Gastrocnemius medialis (tissue), 4 donors: ENCODE measurements around the gene ZNF892. TPM values are rescaled to one million over a fixed set of nuclear protein-coding genes. Genes with fewer than 3 reads are reported as not detected.
A peak's percentile ranks its signal among the peaks of the same experiment; 100 is the strongest.
"Not testable (repeated sequence)": the region's sequence is repeated elsewhere in the genome, so short reads cannot be mapped to it uniquely, and the experiment has no call there.

Experiments used
- ATAC-seq, 2 donors: fragments of 150-250 bp; one replicate each; pipeline ENCODE4 v1.9.1; 2016
- DNase-seq, 2 donors: peaks; one replicate each; pipeline ENCODE4 v3.0.0-alpha.2; 2019
- H3K27ac ChIP-seq, 4 donors: fragments of 200-600 bp; sonication (generic); 1 replicate in 1 of 4; 2 replicates in 3 of 4; pipeline ENCODE4 v1.5.1; 2016 to 2018; ENCODE audit warnings: mild to moderate bottlenecking in 2 of 4, moderate library complexity in 1 of 4
- H3K27me3 ChIP-seq, 3 donors: fragments of 200-600 bp; sonication (generic) in 2 of 3; 1 replicate in 1 of 3; 2 replicates in 2 of 3; pipeline versions ENCODE4 v1.5.1 to v1.6.0; 2016 to 2019; ENCODE audit warnings: mild to moderate bottlenecking in 1 of 3, moderate library complexity in 1 of 3
- H3K36me3 ChIP-seq, 2 donors: fragments of 200-600 bp; sonication (generic) in 1 of 2; one replicate each; pipeline ENCODE4 v1.5.1; 2017 to 2018
- H3K4me1 ChIP-seq, 2 donors: fragments of 200-600 bp; sonication (generic) in 1 of 2; one replicate each; pipeline ENCODE4 v1.5.1; 2016 to 2017; ENCODE audit warnings: mild to moderate bottlenecking in 2 of 2
- H3K4me3 ChIP-seq, 4 donors: fragments of 200-600 bp; sonication (generic) in 3 of 4; 1 replicate in 1 of 4; 2 replicates in 3 of 4; pipeline ENCODE4 v1.5.1; 2016 to 2019; ENCODE audit warnings: mild to moderate bottlenecking in 2 of 4
- H3K9me3 ChIP-seq, 3 donors: fragments of 200-600 bp; sonication (generic) in 2 of 3; 1 replicate in 1 of 3; 2 replicates in 2 of 3; pipeline ENCODE4 v1.5.1; 2016 to 2019
- CTCF ChIP-seq, 5 experiments: fragments of 450-650 bp in 3 of 5; fragments of 200-600 bp in 2 of 5; sonication (generic) in 2 of 5; IDR thresholded peaks in 4 of 5; conservative IDR thresholded peaks in 1 of 5; 1 replicate in 4 of 5; 2 replicates in 1 of 5; pipeline ENCODE4 v1.5.1; 2016 to 2019; ENCODE audit warnings: antibody characterized with exemption in 5 of 5, mild to moderate bottlenecking in 3 of 5, moderate library complexity in 3 of 5
- POLR2A ChIP-seq, 2 donors: fragments of 450-650 bp; IDR thresholded peaks; one replicate each; pipeline ENCODE4 v1.6.1; 2017; ENCODE audit warnings: antibody characterized with exemption in 2 of 2, mild to moderate bottlenecking in 2 of 2, moderate library complexity in 2 of 2
- in situ Hi-C, 4 donors: fragments of 200-750 bp; cut with MboI; loops; one replicate each; pipeline versions ENCODE4 v1.15.0 to v1.8.0; 2017; ENCODE audit warnings: low sequenced_read_pairs in 4 of 4
- intact Hi-C: fragments of 100-400 bp; cut with DNase I; formaldehyde crosslinking; loops from one replicate; pipeline ENCODE4 v1.15.1; 2023; ENCODE audit warnings: low total_unique reads
- total RNA-seq, 4 donors: library from RNA; depleted of rRNA; stranded (reverse); fragments of >200 nt; gene quantifications; one replicate each; pipeline versions ENCODE4 v1.1.0 to v1.2.3, GENCODE V29; 2016

Gene ZNF892
- total RNA-seq, 4 donors from 2014 or later = 1.5 to 4.5 (median 2.1) TPM

DNA sequence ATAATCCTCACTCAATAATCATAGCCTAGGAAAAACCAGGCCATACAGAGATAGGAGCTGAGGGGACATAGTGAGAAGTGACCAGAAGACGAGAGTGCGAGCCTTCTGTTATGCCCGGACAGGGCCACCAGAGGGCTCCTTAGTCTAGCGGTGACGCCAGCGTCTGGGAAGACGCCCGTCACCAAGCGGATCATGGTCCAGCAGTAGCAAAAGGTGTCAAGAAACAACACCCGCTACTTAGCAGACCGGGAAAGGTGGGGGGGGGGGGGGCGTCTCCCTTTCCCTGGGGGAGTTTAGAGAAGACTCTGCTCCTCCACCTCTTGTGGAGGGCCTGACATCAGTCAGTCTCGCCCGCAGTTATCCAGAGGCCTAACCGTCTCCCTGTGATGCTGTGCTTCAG is 14.4 kb upstream of the ZNF892 start:
- H3K27me3 ChIP-seq, in situ Hi-C loops, H3K4me3 ChIP-seq, H3K9me3 ChIP-seq, H3K4me1 ChIP-seq, H3K36me3 ChIP-seq, H3K27ac ChIP-seq, ATAC-seq: not testable (repeated sequence)
- peak in 4 of 5 experiments; percentile 35 to 61 (median 45) for TF ChIP-seq CTCF (IDR thresholded peaks at IDR 0.05 in 4 of 5, conservative IDR thresholded peaks at IDR 0.05 in 1 of 5)
- intact Hi-C loops = loop anchor here (2.0 kb wide), 2 partner anchors 14 to 122 kb away; partner anchors contain the start of gene ZNF892
- DNase-seq = peak; percentile 22 to 24

DNA sequence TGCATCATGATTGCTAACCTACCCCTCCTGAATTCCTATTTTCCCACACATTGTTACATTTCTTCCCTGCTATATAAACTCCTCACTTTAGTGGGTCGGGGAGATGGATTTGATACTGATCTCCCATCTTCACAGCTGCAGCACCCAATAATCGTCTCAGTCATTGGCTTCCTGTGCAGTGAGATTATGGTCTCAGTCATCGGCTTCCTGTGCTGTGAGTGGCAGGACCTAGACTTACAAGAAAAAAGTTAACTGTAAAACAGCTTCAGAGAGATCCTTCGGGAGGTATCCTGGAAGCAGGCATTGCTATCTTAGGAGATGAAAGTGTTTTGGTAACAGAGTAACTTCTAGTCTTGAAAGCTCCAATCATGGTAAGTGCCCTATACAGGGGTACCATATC is 3.4 kb upstream of the ZNF892 start:
- no peaks in the 10 kb centered on the region for H3K9me3 ChIP-seq
- H3K4me3 ChIP-seq = no peak overlapping the region
- ATAC-seq = no peak
- H3K36me3 ChIP-seq = peaks cover 0 to 8% of the 10 kb centered on the region in 2 donors
- intact Hi-C loops = no loop called here
- in situ Hi-C loops = loop anchor here in 1 of 4 donors (10.0 kb wide), 1 partner anchor 79 kb away; the partner anchor contains the start of gene MRPS5
- H3K27me3 ChIP-seq = no peaks in the 10 kb centered on the region
- no peak overlapping the region for H3K27ac ChIP-seq
- no peak for TF ChIP-seq POLR2A (IDR thresholded peaks at IDR 0.05)
- TF ChIP-seq CTCF (IDR thresholded peaks at IDR 0.05 in 4 of 5, conservative IDR thresholded peaks at IDR 0.05 in 1 of 5) = no peak
- DNase-seq = no peak
- peaks cover 14 to 16% of the 10 kb centered on the region in 2 donors for H3K4me1 ChIP-seq

GRCh38 chr2:95204396-95204795 is 2.9 kb upstream of the ZNF892 start:
- in situ Hi-C loops (loop anchor here in 1 of 4 donors (10.0 kb wide), 1 partner anchor 80 kb away; the partner anchor contains the start of gene MRPS5), intact Hi-C loops (no loop called here)
- H3K27ac ChIP-seq = no peak overlapping the region
- H3K27me3 ChIP-seq = no peaks in the 10 kb centered on the region
- H3K36me3 ChIP-seq = peaks cover 0 to 13% of the 10 kb centered on the region in 2 donors
- no peaks in the 10 kb centered on the region for H3K9me3 ChIP-seq
- no peak for DNase-seq
- no peak overlapping the region for H3K4me3 ChIP-seq
- TF ChIP-seq CTCF (IDR thresholded peaks at IDR 0.05 in 4 of 5, conservative IDR thresholded peaks at IDR 0.05 in 1 of 5) = no peak
- no peak for TF ChIP-seq POLR2A (IDR thresholded peaks at IDR 0.05)
- H3K4me1 ChIP-seq = peaks cover 14 to 16% of the 10 kb centered on the region in 2 donors
- no peak for ATAC-seq

- DNase-seq (no peak), ATAC-seq (no peak)
- Histone ChIP-seq H3K4me1 (peaks cover 14 to 16% of the 10 kb centered on the region in 2 donors), H3K27ac (peak overlapping the region in 2 of 4 donors; percentile 81 to 84), H3K27me3 (no peaks in the 10 kb centered on the region), H3K36me3 (peaks cover 0 to 19% of the 10 kb centered on the region in 2 donors), H3K4me3 (peak overlapping the region; percentile 62 to 79 (median 70)), H3K9me3 (peaks cover 0 to 2% (median 0%) of the 10 kb centered on the region in 3 donors)
- no peak for TF ChIP-seq CTCF (IDR thresholded peaks at IDR 0.05 in 4 of 5, conservative IDR thresholded peaks at IDR 0.05 in 1 of 5)
- TF ChIP-seq POLR2A (IDR thresholded peaks at IDR 0.05) = no peak
- intact Hi-C loops = loop anchor here (2.0 kb wide), 1 partner anchor 13 kb away; no protein-coding TSS in a partner anchor
- in situ Hi-C loops = loop anchor here in 1 of 4 donors (5.0 to 10.0 kb wide), 2 partner anchors 39 to 81 kb away; partner anchors contain the start of genes MRPS5 and ZNF2
Observed at GRCh38 chr2:95206096-95206495, 1.2 kb upstream of the ZNF892 start.
